GM12891 (cell line): Measurements from ENCODE around the gene SHISA4.

Experiments
- PAX5 ChIP-seq: IDR thresholded peaks from 2 replicates; pipeline ENCODE4 v1.6.1; 2011; ENCODE audit warnings: low read length, moderate library complexity, mild to moderate bottlenecking; ENCODE audit not compliant: insufficient read depth, severe bottlenecking
- POLR2A ChIP-seq: IDR thresholded peaks from 2 replicates; pipeline ENCODE4 v1.6.1; 2011; ENCODE audit warnings: low read depth, low read length, control low read depth
- POLR2AphosphoS5 ChIP-seq: IDR thresholded peaks from 2 replicates; pipeline ENCODE4 v1.6.1; 2011; ENCODE audit warnings: low read depth, low read length, control low read depth
- POU2F2 ChIP-seq: IDR thresholded peaks from 2 replicates; pipeline ENCODE4 v1.6.1; 2011; ENCODE audit warnings: low read depth, mild to moderate bottlenecking, control low read depth, low read length, moderate library complexity
- SPI1 ChIP-seq: IDR thresholded peaks from 2 replicates; pipeline ENCODE4 v1.6.1; 2011; ENCODE audit warnings: low read depth, low read length, control low read depth
- TAF1 ChIP-seq: IDR thresholded peaks from 2 replicates; pipeline ENCODE4 v1.6.1; 2011; ENCODE audit warnings: low read depth, low read length, control low read depth

DNA sequence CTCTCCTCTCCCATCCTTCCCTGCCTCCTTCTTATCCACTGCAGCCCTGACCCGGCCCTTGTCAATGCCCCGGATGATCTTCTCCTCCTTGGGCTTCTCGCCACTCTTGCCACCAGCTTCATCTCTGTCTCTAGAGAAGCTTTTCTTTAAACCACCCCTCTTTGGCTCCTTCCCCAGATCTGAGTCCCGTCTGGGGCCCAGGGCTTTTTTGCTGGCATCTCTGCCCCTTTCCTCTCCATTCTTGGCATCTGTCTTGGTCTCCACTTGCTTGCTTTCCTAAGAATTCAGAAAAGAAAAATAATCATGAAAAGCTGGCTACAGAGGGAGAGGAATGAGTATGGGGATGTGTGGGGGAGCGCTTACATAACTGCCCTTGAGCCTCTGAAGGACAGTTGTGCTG is 11.8 kb downstream of the SHISA4 start:
- TF ChIP-seq POLR2A (no peak), SPI1 (no peak), POLR2AphosphoS5 (no peak), TAF1 (no peak), PAX5 (no peak), POU2F2 (no peak)
